ENCODE results near the gene KLF11. TPM values are rescaled to one million over a fixed set of nuclear protein-coding genes. Genes with fewer than 3 reads are reported as not detected.

The KLF11 gene
- total and polyA plus RNA-seq, 9 of the 15 experiments (the other 6 are each of a cell fraction or from before 2014, with no cell fraction given), result 2.1 to 13.4 (median 6.5) TPM

DNA sequence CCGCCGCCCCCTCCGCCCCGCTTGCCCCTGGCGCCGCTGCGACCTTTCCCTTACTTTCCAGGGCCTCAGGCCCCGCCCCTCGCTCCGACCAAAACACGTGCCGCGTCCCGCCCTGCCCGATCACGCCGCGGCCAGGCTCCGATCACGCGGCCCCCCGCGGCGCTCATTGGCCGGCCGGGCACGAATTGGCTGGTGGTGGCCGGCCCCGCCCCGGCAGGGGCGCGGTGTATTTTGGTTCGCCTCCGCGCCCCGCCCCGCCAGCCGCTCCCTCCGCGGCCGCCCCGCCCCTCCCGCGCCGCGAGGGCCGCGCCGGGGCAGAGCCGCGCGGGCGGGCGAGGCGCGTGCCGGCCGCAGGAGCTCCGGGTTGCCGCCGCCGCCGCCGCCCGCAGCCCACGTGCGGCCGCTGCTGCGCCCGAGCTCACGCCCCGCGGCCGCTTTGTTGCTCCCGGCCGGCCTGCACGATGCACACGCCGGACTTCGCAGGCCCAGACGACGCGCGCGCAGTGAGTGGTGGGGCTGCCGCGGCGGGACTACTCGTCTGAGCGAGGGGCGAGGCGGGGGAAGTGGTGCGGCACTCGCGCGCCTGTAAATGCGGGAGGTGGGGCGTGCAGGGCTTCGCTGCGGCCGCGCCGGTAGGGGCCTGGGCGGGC, at the start of gene KLF11 (continued):
- TF ChIP-seq, protein P1, sequence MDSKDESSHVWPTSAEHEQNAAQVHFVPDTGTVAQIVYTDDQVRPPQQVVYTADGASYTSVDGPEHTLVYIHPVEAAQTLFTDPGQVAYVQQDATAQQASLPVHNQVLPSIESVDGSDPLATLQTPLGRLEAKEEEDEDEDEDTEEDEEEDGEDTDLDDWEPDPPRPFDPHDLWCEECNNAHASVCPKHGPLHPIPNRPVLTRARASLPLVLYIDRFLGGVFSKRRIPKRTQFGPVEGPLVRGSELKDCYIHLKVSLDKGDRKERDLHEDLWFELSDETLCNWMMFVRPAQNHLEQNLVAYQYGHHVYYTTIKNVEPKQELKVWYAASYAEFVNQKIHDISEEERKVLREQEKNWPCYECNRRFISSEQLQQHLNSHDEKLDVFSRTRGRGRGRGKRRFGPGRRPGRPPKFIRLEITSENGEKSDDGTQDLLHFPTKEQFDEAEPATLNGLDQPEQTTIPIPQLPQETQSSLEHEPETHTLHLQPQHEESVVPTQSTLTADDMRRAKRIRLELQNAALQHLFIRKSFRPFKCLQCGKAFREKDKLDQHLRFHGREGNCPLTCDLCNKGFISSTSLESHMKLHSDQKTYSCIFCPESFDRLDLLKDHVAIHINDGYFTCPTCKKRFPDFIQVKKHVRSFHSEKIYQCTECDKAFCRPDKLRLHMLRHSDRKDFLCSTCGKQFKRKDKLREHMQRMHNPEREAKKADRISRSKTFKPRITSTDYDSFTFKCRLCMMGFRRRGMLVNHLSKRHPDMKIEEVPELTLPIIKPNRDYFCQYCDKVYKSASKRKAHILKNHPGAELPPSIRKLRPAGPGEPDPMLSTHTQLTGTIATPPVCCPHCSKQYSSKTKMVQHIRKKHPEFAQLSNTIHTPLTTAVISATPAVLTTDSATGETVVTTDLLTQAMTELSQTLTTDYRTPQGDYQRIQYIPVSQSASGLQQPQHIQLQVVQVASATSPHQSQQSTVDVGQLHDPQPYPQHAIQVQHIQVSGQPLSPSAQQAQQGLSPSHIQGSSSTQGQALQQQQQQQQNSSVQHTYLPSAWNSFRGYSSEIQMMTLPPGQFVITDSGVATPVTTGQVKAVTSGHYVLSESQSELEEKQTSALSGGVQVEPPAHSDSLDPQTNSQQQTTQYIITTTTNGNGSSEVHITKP (IDR thresholded peaks at IDR 0.05; ENCODE audit: partially characterized antibody), result no peak
- TF ChIP-seq, protein P2, sequence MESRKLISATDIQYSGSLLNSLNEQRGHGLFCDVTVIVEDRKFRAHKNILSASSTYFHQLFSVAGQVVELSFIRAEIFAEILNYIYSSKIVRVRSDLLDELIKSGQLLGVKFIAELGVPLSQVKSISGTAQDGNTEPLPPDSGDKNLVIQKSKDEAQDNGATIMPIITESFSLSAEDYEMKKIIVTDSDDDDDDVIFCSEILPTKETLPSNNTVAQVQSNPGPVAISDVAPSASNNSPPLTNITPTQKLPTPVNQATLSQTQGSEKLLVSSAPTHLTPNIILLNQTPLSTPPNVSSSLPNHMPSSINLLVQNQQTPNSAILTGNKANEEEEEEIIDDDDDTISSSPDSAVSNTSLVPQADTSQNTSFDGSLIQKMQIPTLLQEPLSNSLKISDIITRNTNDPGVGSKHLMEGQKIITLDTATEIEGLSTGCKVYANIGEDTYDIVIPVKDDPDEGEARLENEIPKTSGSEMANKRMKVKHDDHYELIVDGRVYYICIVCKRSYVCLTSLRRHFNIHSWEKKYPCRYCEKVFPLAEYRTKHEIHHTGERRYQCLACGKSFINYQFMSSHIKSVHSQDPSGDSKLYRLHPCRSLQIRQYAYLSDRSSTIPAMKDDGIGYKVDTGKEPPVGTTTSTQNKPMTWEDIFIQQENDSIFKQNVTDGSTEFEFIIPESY (CRISPR knock-in tag; IDR thresholded peaks at IDR 0.05), result no peak; the same call in 1 of the 2 replicates
- TF ChIP-seq, protein P3, sequence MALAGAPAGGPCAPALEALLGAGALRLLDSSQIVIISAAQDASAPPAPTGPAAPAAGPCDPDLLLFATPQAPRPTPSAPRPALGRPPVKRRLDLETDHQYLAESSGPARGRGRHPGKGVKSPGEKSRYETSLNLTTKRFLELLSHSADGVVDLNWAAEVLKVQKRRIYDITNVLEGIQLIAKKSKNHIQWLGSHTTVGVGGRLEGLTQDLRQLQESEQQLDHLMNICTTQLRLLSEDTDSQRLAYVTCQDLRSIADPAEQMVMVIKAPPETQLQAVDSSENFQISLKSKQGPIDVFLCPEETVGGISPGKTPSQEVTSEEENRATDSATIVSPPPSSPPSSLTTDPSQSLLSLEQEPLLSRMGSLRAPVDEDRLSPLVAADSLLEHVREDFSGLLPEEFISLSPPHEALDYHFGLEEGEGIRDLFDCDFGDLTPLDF (CRISPR knock-in tag; IDR thresholded peaks at IDR 0.05), result 0 out of 2 replicates have a peak, but pooled peaks have one; percentile 71
- TF ChIP-seq SRSF7 (optimal IDR thresholded peaks at IDR 0.05; ENCODE audit: low read depth, low read length), result no peak
- TF ChIP-seq NR1H2 (CRISPR knock-in tag; IDR thresholded peaks at IDR 0.05), result no peak
- TF ChIP-seq, protein P4, sequence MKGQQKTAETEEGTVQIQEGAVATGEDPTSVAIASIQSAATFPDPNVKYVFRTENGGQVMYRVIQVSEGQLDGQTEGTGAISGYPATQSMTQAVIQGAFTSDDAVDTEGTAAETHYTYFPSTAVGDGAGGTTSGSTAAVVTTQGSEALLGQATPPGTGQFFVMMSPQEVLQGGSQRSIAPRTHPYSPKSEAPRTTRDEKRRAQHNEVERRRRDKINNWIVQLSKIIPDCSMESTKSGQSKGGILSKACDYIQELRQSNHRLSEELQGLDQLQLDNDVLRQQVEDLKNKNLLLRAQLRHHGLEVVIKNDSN (CRISPR knock-in tag; IDR thresholded peaks at IDR 0.05), result peak; percentile 79
- TF ChIP-seq, protein P5, sequence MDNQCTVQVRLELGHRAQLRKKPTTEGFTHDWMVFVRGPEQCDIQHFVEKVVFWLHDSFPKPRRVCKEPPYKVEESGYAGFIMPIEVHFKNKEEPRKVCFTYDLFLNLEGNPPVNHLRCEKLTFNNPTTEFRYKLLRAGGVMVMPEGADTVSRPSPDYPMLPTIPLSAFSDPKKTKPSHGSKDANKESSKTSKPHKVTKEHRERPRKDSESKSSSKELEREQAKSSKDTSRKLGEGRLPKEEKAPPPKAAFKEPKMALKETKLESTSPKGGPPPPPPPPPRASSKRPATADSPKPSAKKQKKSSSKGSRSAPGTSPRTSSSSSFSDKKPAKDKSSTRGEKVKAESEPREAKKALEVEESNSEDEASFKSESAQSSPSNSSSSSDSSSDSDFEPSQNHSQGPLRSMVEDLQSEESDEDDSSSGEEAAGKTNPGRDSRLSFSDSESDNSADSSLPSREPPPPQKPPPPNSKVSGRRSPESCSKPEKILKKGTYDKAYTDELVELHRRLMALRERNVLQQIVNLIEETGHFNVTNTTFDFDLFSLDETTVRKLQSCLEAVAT (IDR thresholded peaks at IDR 0.05), result no peak
- no peak for TF ChIP-seq XRCC5 (IDR thresholded peaks at IDR 0.05; ENCODE audit: low read depth, low read length)
- TF ChIP-seq, protein P6, sequence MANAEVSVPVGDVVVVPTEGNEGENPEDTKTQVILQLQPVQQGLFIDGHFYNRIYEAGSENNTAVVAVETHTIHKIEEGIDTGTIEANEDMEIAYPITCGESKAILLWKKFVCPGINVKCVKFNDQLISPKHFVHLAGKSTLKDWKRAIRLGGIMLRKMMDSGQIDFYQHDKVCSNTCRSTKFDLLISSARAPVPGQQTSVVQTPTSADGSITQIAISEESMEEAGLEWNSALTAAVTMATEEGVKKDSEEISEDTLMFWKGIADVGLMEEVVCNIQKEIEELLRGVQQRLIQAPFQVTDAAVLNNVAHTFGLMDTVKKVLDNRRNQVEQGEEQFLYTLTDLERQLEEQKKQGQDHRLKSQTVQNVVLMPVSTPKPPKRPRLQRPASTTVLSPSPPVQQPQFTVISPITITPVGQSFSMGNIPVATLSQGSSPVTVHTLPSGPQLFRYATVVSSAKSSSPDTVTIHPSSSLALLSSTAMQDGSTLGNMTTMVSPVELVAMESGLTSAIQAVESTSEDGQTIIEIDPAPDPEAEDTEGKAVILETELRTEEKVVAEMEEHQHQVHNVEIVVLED (CRISPR knock-in tag; IDR thresholded peaks at IDR 0.05), result 0 out of 2 replicates have a peak, but pooled peaks have one; percentile 7
- TF ChIP-seq STAG1 (CRISPR knock-in tag; IDR thresholded peaks at IDR 0.05; ENCODE audit: borderline replicate concordance), result peak; percentile 59; the same call in 1 of the 2 replicates
- no peak for TF ChIP-seq YBX1 (IDR thresholded peaks at IDR 0.05)
- TF ChIP-seq NUFIP1 (IDR thresholded peaks at IDR 0.05; ENCODE audit: partially characterized antibody), result no peak
- TF ChIP-seq MYC (IDR thresholded peaks at IDR 0.05; ENCODE audit: low read depth, low read length), result peak; percentile 92
- TF ChIP-seq MYC (CRISPR knock-in tag; IDR thresholded peaks at IDR 0.05; ENCODE audit: borderline replicate concordance, low read depth), result no peak
